ENCODE measurements around the gene SMC6. TPM values are rescaled to one million over a fixed set of nuclear protein-coding genes. Genes with fewer than 3 reads are reported as not detected.

Gene SMC6, protein sequence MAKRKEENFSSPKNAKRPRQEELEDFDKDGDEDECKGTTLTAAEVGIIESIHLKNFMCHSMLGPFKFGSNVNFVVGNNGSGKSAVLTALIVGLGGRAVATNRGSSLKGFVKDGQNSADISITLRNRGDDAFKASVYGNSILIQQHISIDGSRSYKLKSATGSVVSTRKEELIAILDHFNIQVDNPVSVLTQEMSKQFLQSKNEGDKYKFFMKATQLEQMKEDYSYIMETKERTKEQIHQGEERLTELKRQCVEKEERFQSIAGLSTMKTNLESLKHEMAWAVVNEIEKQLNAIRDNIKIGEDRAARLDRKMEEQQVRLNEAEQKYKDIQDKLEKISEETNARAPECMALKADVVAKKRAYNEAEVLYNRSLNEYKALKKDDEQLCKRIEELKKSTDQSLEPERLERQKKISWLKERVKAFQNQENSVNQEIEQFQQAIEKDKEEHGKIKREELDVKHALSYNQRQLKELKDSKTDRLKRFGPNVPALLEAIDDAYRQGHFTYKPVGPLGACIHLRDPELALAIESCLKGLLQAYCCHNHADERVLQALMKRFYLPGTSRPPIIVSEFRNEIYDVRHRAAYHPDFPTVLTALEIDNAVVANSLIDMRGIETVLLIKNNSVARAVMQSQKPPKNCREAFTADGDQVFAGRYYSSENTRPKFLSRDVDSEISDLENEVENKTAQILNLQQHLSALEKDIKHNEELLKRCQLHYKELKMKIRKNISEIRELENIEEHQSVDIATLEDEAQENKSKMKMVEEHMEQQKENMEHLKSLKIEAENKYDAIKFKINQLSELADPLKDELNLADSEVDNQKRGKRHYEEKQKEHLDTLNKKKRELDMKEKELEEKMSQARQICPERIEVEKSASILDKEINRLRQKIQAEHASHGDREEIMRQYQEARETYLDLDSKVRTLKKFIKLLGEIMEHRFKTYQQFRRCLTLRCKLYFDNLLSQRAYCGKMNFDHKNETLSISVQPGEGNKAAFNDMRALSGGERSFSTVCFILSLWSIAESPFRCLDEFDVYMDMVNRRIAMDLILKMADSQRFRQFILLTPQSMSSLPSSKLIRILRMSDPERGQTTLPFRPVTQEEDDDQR
- polyA plus RNA-seq, result 12.3 to 24.4 TPM (median 14.5 TPM) in 3 replicates
- polyA plus RNA-seq (2011; ENCODE audit: low read depth), result 65.2 TPM
- polyA plus RNA-seq (2011; cell fraction: cytosol; rRNA removed), result 9.5 and 15.1 TPM in 2 replicates
- 25.2 and 36.1 TPM in 2 replicates for polyA plus RNA-seq (2011; cell fraction: nucleus; rRNA removed)
- polyA plus RNA-seq (2012; ENCODE audit: low replicate concordance), result 14.3 and 17.7 TPM in 2 replicates
- 1.9 to 34.3 TPM (median 10.3 TPM) in 3 replicates for polyA minus RNA-seq
- 8.4 TPM for polyA minus RNA-seq (2011; cell fraction: cytosol; rRNA and poly(A)+ RNA removed)
- polyA minus RNA-seq (2011; cell fraction: nucleus; rRNA and poly(A)+ RNA removed), result 14.5 and 35.6 TPM in 2 replicates

DNA sequence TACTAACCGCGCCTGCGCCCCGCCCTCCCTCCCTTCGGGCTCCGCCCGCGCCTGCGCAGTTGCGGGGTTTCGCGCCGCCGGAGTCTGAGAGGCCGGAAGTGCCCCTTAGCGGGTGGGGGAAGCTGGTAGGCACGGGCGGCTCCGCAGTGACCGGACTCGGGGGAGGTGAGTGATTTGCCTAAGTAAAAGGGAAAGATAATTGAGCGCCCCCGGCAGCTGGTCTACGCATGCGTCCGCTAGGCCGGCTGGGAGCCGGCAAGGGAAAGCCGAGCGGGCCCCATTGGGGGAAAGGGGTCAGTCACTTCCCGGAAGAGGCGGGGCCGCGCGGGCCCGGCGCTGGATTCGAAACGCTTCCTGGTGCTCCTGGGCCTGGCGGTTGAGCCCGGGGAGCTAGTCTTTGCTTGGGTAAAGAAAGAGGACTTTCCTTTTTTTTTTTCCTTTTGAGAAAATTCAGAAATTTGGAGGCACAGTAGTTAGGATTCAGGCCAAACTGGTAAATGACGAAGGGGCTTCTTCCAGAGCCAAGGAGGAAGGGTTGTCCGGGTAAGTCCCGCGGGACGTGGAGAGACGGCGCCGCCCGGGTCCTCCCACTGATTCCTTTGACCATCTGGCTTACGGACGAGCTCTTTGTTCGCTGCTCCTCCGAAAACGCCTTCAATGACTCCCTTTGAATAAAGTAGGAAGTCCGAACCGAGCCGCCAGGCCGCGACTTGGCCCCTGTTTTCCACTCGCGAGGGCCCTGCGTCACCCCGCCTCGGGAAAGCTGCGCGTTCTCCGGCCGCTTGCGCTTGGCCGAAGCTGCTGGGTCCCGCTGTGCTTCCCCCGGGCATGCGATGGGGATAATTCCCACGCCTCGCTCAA is at the start of gene SMC6, which contains the start of gene GEN1:
SMC6 (minus strand) TSS at position 8 of the 861 bp plus-strand sequence. CDS start 7,864 bp downstream, outside the sequence.
GEN1 (plus strand) TSS at position 336 of the 861 bp plus-strand sequence. CDS start 5,806 bp downstream, outside the sequence.
- peak within 1 kb of the TSS; percentile 92 for H3K9ac ChIP-seq (ENCODE audit: control insufficient read depth, extremely low read depth, insufficient read depth, low read length)
- dilution Hi-C loops (cut with MboI; ENCODE audit: extremely low pct_ligation_motif_present, low sequenced_read_pairs), result no loop called here
- no peaks in the 10 kb centered on the region for H3K9me3 ChIP-seq (ENCODE audit: control insufficient read depth, low read depth, low read length)
- H4K20me1 ChIP-seq (ENCODE audit: control insufficient read depth, extremely low read depth, insufficient read depth, low read length), result no peaks in the 10 kb centered on the region
- peak within 1 kb of the TSS; percentile 93 for H3K4me2 ChIP-seq (ENCODE audit: control insufficient read depth, extremely low read depth, insufficient read depth, low read depth, low read length)
- FAIRE-seq (no peak), DNase-seq (ENCODE audit: low read depth, low spot score) (peak; percentile 41)
- H2AFZ ChIP-seq (ENCODE audit: control insufficient read depth, low read length), result peak within 1 kb of the TSS; percentile 87
- H3K27ac ChIP-seq (ENCODE audit: control insufficient read depth, insufficient read depth, low read length), result peak within 1 kb of the TSS; percentile 82
- TF ChIP-seq, protein P1, sequence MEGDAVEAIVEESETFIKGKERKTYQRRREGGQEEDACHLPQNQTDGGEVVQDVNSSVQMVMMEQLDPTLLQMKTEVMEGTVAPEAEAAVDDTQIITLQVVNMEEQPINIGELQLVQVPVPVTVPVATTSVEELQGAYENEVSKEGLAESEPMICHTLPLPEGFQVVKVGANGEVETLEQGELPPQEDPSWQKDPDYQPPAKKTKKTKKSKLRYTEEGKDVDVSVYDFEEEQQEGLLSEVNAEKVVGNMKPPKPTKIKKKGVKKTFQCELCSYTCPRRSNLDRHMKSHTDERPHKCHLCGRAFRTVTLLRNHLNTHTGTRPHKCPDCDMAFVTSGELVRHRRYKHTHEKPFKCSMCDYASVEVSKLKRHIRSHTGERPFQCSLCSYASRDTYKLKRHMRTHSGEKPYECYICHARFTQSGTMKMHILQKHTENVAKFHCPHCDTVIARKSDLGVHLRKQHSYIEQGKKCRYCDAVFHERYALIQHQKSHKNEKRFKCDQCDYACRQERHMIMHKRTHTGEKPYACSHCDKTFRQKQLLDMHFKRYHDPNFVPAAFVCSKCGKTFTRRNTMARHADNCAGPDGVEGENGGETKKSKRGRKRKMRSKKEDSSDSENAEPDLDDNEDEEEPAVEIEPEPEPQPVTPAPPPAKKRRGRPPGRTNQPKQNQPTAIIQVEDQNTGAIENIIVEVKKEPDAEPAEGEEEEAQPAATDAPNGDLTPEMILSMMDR (optimal IDR thresholded peaks at IDR 0.05 in 1 of 3, IDR thresholded peaks at IDR 0.05 in 1 of 3, conservative IDR thresholded peaks at IDR 0.05 in 1 of 3; ENCODE audit: extremely low read depth in 1 of 3, insufficient read depth in 2 of 3, low read length in 3 of 3), result no peak
- no peak for TF ChIP-seq EZH2 (IDR thresholded peaks at IDR 0.05; ENCODE audit: low read length)
- peak within 1 kb of the TSS; percentile 90 to 98 (median 96) for H3K4me3 ChIP-seq (ENCODE audit: control insufficient read depth in 2 of 3, extremely low read depth in 1 of 3, insufficient read depth in 2 of 3, low read depth in 1 of 3, low read length in 3 of 3)
- peaks cover 86% of the 10 kb centered on the region for H3K79me2 ChIP-seq (ENCODE audit: control insufficient read depth, insufficient read depth, low read length)
- no peaks in the 10 kb centered on the region for H3K36me3 ChIP-seq (ENCODE audit: control insufficient read depth in 2 of 2, extremely low read depth in 1 of 2, insufficient read depth in 2 of 2, low read length in 2 of 2)
- H3K4me1 ChIP-seq (ENCODE audit: control insufficient read depth, extremely low read depth, insufficient read depth, low read length), result peaks cover 33% of the 10 kb centered on the region
- no peaks in the 10 kb centered on the region for H3K9me1 ChIP-seq (ENCODE audit: control insufficient read depth, extremely low read depth, insufficient read depth, low read length)
- no peaks in the 10 kb centered on the region for H3K27me3 ChIP-seq (ENCODE audit: control insufficient read depth, extremely low read depth, insufficient read depth, low read length)
